Lower leg skin (tissue), 4 donors: ENCODE measurements around the gene PARD6A. TPM values are rescaled to one million over a fixed set of nuclear protein-coding genes. Genes with fewer than 3 reads are reported as not detected.

Source experiments
- DNase-seq, 2 donors: peaks; one replicate each; pipeline ENCODE4 v3.0.0-alpha.2; 2019; ENCODE audit warnings: low spot score in 2 of 2
- H3K4me3 ChIP-seq: fragments of 200-600 bp; sonication (generic); 2 replicates; pipeline ENCODE4 v1.5.1; 2017; ENCODE audit warnings: mild to moderate bottlenecking, low read depth; ENCODE audit not compliant: poor library complexity, severe bottlenecking
- CTCF ChIP-seq, 3 donors: fragments of 450-650 bp; IDR thresholded peaks; one replicate each; pipeline ENCODE4 v1.5.1; 2016; ENCODE audit warnings: antibody characterized with exemption in 3 of 3, mild to moderate bottlenecking in 3 of 3, moderate library complexity in 2 of 3
- POLR2A ChIP-seq, 2 donors: fragments of 450-650 bp; IDR thresholded peaks; one replicate each; pipeline ENCODE4 v1.6.1; 2016 to 2017; ENCODE audit warnings: antibody characterized with exemption in 2 of 2, mild to moderate bottlenecking in 1 of 2, moderate library complexity in 1 of 2
- WGBS, 2 donors: methylation state at CpG; one replicate each; pipeline ENCODE4 v1.1.5; 2018; 5-methylcytosine and 5-hydroxymethylcytosine counted together
- intact Hi-C: fragments of 100-400 bp; cut with DNase I; formaldehyde crosslinking; loops from one replicate; pipeline ENCODE4 v1.15.0; 2023; ENCODE audit warnings: low total_unique reads
- total RNA-seq, 4 donors: library from RNA; depleted of rRNA; stranded (reverse); fragments of >200 nt; gene quantifications; one replicate each; pipeline ENCODE4 v1.1.0, GENCODE V29; 2016

Gene PARD6A
- total RNA-seq, 4 donors from 2014 or later, result 2.1 to 3.5 (median 2.4) TPM

DNA sequence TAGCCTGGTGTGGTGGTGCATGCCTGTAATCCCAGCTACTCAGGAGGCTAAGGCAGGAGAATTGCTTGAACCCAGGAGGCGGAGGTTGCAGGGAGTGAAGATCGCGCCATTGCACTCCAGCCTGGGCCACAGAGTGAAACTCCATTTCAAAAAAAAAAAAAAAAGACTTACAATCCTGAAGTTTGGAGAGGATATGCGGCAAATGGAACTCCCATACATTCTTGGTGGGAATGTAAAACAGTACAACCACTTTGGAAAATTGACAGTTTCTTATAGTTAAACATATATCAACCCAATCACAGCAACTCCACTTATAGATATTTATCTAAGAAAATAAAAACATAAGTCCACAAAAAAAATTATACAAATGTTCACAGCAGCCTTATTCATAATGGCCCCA is 46.5 kb downstream of the PARD6A start:
- DNase-seq, result no peak
- intact Hi-C loops, result no loop called here
- TF ChIP-seq CTCF (IDR thresholded peaks at IDR 0.05) (no peak), POLR2A (IDR thresholded peaks at IDR 0.05) (no peak)
- 93 to 97% methylated on average over 4 of the region's 4 CpGs for WGBS, 2 donors
- H3K4me3 ChIP-seq, result no peak overlapping the region

DNA sequence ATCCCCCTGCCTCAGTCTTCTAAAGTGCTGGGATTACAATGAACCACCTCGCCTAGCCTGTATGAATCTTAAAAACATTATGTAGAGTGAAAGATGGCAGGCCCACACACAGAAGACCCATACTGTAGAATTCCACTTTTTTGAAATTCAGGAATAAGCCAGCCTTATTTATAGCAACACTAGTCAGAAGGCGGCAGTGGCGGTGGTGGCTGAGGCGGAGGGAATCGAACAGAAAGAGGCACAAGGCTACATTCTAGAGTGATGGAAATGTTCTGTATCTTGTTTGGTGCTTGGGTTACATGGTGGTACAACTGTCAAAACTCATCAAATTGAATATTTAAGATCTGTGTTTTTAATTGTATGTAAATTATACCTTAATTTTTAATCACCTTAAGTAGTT is 47.0 kb downstream of the PARD6A start:
- intact Hi-C loops, result no loop called here
- TF ChIP-seq CTCF (IDR thresholded peaks at IDR 0.05) (no peak), POLR2A (IDR thresholded peaks at IDR 0.05) (no peak)
- H3K4me3 ChIP-seq, result no peak overlapping the region
- no peak for DNase-seq
- 97% methylated on average over 5 of the region's 5 CpGs for WGBS, 2 donors

DNA sequence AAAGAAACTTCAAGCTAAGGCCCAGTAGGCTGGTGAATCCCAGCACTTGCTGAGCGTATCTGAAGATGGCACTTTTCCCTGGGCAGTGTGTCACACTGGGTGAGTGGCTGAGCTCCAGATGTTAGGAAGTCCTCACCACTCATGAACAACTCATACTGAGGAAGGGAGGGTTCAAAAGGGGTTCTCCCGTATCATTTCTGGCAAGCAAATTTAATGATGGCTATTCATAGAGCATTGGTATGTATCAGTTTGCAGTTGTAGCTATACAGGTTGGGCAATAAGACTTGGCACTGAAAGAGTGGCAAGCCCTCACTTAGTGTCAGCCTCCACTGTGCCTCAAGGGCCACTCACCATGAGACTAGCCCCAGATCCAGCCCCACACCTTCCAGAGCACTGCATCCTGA is 47.6 kb downstream of the PARD6A start:
- no peak overlapping the region for H3K4me3 ChIP-seq
- WGBS, 2 donors, result 30 to 32% methylated on average over 2 of the region's 2 CpGs
- TF ChIP-seq POLR2A (IDR thresholded peaks at IDR 0.05), result no peak
- no peak for TF ChIP-seq CTCF (IDR thresholded peaks at IDR 0.05)
- no peak for DNase-seq
- intact Hi-C loops, result no loop called here

- TF ChIP-seq CTCF (IDR thresholded peaks at IDR 0.05), result no peak
- TF ChIP-seq POLR2A (IDR thresholded peaks at IDR 0.05), result no peak
- no peak for DNase-seq
- WGBS, 2 donors, result 96 to 97% methylated on average over 1 of the region's 1 CpG
- H3K4me3 ChIP-seq, result no peak overlapping the region
- intact Hi-C loops, result no loop called here
Observed at GRCh38 chr16:67709050-67709449, 48.3 kb downstream of the PARD6A start.

DNA sequence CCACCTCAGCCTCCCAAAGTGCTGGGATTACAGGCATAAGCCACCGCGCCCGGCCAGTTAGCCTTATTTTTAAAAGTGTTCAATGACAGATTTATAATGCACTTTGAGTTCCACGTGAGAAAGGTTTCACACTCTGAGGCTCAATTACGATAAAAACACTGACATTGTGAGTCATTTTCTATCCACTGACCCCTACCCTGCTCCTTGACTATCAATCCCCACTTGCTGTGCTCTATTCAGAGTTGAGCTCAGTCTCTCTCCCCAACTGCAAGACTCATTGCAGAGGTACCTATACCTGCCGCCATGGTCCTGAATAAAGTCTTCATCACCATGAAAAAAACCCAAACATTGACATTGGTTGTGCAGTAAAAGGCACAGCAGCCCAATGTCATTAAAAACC is 49.8 kb downstream of the PARD6A start:
- WGBS, 2 donors, result 89 to 93% methylated on average over 6 of the region's 6 CpGs

More for the DNA sequence above, 49.8 kb downstream of the PARD6A start:
- no peak overlapping the region for H3K4me3 ChIP-seq
- intact Hi-C loops, result no loop called here
- no peak for DNase-seq
- TF ChIP-seq CTCF (IDR thresholded peaks at IDR 0.05) (no peak), POLR2A (IDR thresholded peaks at IDR 0.05) (no peak)

Other genes with a start within 250 kb of the PARD6A start
- gene ZDHHC1, start 244.5 kb upstream of the PARD6A start, total RNA-seq, result 10 to 100 TPM; 15.1 to 24.7 (median 21.4) TPM
- 100 to 1,000 TPM in 1 of 4 donors, 10 to 100 TPM in 3; 63.2 to 121 (median 80.8) TPM for gene HSD11B2, start 229.8 kb upstream of the PARD6A start, total RNA-seq
- 100 to 1,000 TPM; 114 to 141 (median 131) TPM for gene ATP6V0D1, start 179.8 kb upstream of the PARD6A start, total RNA-seq
- not detected for gene AGRP, start 177.4 kb upstream of the PARD6A start, total RNA-seq
- 10 to 100 TPM; 19.3 to 28.6 (median 23.6) TPM for gene RIPOR1, start 132.1 kb upstream of the PARD6A start, total RNA-seq
- 10 to 100 TPM; 41.0 to 49.9 (median 44.2) TPM for gene CTCF, start 98.4 kb upstream of the PARD6A start, total RNA-seq
- 1 to 10 TPM in 2 of 4 donors, under 1 TPM in 2; 0.91 to 4.7 (median 1.9) TPM for gene CARMIL2, start 15.8 kb upstream of the PARD6A start, total RNA-seq
- 10 to 100 TPM; 18.7 to 31.1 (median 23.4) TPM for gene ACD, start 700 bp upstream of the PARD6A start, total RNA-seq
- gene ENKD1, start 5.8 kb downstream of the PARD6A start, total RNA-seq, result 10 to 100 TPM; 14.5 to 21.2 (median 17.5) TPM
- gene C16orf86, start 5.9 kb downstream of the PARD6A start, total RNA-seq, result 10 to 100 TPM in 1 of 4 donors, 1 to 10 TPM in 3; 2.2 to 10.4 (median 7.2) TPM
- gene GFOD2, start 58.4 kb downstream of the PARD6A start, total RNA-seq, result 10 to 100 TPM; 31.7 to 41.4 (median 33.5) TPM
- gene RANBP10, start 145.6 kb downstream of the PARD6A start, total RNA-seq, result 10 to 100 TPM; 15.0 to 24.6 (median 17.9) TPM
- under 1 TPM in 3 of 4 donors, not detected in 1; 0.15 to 0.75 (median 0.15) TPM for gene TSNAXIP1, start 145.9 kb downstream of the PARD6A start, total RNA-seq
- gene THAP11, start 181.4 kb downstream of the PARD6A start, total RNA-seq, result 100 to 1,000 TPM in 1 of 4 donors, 10 to 100 TPM in 3; 61.3 to 102 (median 75.9) TPM
- gene NUTF2, start 186.0 kb downstream of the PARD6A start, total RNA-seq, result 100 to 1,000 TPM in 3 of 4 donors, 10 to 100 TPM in 1; 88.5 to 136 (median 109) TPM
- 100 to 1,000 TPM in 3 of 4 donors, 10 to 100 TPM in 1; 77.6 to 205 (median 106) TPM for gene CENPT, start 186.7 kb downstream of the PARD6A start, total RNA-seq
- 10 to 100 TPM; 38.6 to 86.5 (median 56.7) TPM for gene EDC4, start 212.1 kb downstream of the PARD6A start, total RNA-seq
- 1 to 10 TPM in 1 of 4 donors, under 1 TPM in 2, not detected in 1; 0.65 to 3.7 (median 0.80) TPM for gene NRN1L, start 223.9 kb downstream of the PARD6A start, total RNA-seq
- 10 to 100 TPM; 11.1 to 17.9 (median 14.4) TPM for gene PSKH1, start 232.3 kb downstream of the PARD6A start, total RNA-seq